Esophagus squamous epithelium (tissue), 4 donors: ENCODE measurements around the gene CD163L1.

Source experiments
- CTCF ChIP-seq, 6 experiments: fragments of 450-650 bp in 4 of 6; fragments of 200-600 bp in 2 of 6; sonication (generic) in 2 of 6; IDR thresholded peaks; one replicate each; pipeline ENCODE4 v1.5.1; 2016 to 2019; ENCODE audit warnings: antibody characterized with exemption in 6 of 6, mild to moderate bottlenecking in 4 of 6, moderate library complexity in 4 of 6
- POLR2A ChIP-seq, 4 donors: fragments of 450-650 bp; IDR thresholded peaks; one replicate each; pipeline ENCODE4 v1.6.1; 2017; ENCODE audit warnings: antibody characterized with exemption in 4 of 4, mild to moderate bottlenecking in 4 of 4, moderate library complexity in 3 of 4

DNA sequence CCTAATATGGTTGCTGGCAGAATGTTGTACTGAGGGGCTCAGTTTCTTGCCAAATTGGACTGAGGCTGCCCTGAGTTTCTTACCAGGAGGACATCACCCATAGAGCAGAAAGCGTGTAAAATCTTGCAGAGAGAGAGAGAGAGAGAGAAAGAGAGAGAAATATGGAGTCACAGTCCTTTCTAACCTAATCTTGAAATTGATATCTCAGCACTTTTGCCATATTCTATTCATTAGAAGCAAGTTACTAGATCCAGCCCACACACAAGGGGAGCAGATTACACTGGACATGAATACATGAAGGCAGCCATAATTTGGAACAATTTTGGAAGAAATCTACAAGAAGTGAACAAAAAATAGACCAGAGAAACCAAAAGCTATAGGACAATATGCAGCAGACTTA is 4.1 kb upstream of the CD163L1 start:
- no peak for TF ChIP-seq CTCF (IDR thresholded peaks at IDR 0.05)
- no peak for TF ChIP-seq POLR2A (IDR thresholded peaks at IDR 0.05)
